OCI-LY7 (cell line): ENCODE measurements around the gene IPPK. TPM values are rescaled to one million over a fixed set of nuclear protein-coding genes. Genes with fewer than 3 reads are reported as not detected.

ENCODE experiments used
- BruUV-seq: library from RNA; stranded (reverse); fragments of 400-500 nt; replicated peaks from 2 replicates; lab custom pipeline; 2021; lab: Mats Ljungman, UMichigan
- CTCF ChIA-PET: fragments of 300-600 bp; sonication (Branson Sonifier 250); formaldehyde crosslinking; loops from one replicate; lab custom pipeline; 2022; ENCODE audit warnings: antibody characterized with exemption; ENCODE audit not compliant: unreplicated experiment; lab: Charles Lee
- POLR2A ChIA-PET: fragments of 300-600 bp; sonication (Branson Sonifier 250); formaldehyde crosslinking; loops from one replicate; lab custom pipeline; 2022; ENCODE audit warnings: antibody characterized with exemption; lab: Charles Lee
- DNase-seq: peaks from one replicate; pipeline ENCODE4 v3.0.0-alpha.2; 2015; ENCODE audit warnings: low spot score
- H2AFZ ChIP-seq: fragments of 200-600 bp; sonication (generic), shearing (Covaris generic); 2 replicates; pipeline ENCODE4 v1.6.1; 2014; ENCODE audit warnings: mild to moderate bottlenecking, antibody characterized with exemption, low read length, moderate library complexity
- H3K27ac ChIP-seq: fragments of 200-600 bp; sonication (generic); 2 replicates; pipeline ENCODE4 v1.5.1; 2014; ENCODE audit warnings: mixed run types, low read depth, mild to moderate bottlenecking, moderate library complexity, low read length, inconsistent platforms; ENCODE audit not compliant: poor library complexity, severe bottlenecking
- H3K36me3 ChIP-seq: fragments of 200-600 bp; sonication (generic); 2 replicates; pipeline ENCODE4 v1.6.1; 2014; ENCODE audit warnings: mild to moderate bottlenecking, antibody characterized with exemption, low read length, moderate library complexity, mixed read lengths; ENCODE audit not compliant: insufficient read depth
- H3K4me1 ChIP-seq: fragments of 200-600 bp; sonication (generic); 2 replicates; pipeline ENCODE4 v1.5.1; 2014; ENCODE audit warnings: mild to moderate bottlenecking, low read length; ENCODE audit not compliant: insufficient read depth, poor library complexity, severe bottlenecking
- H3K4me2 ChIP-seq: fragments of 200-600 bp; sonication (generic); 2 replicates; pipeline ENCODE4 v1.6.1; 2014; ENCODE audit warnings: mild to moderate bottlenecking, low read length
- H3K4me3 ChIP-seq: fragments of 200-600 bp; sonication (generic); 2 replicates; pipeline ENCODE4 v1.5.1; 2014; ENCODE audit warnings: mild to moderate bottlenecking, low read depth, low read length; ENCODE audit not compliant: poor library complexity, severe bottlenecking
- H3K79me2 ChIP-seq: fragments of 200-600 bp; sonication (generic); 2 replicates; pipeline ENCODE4 v1.6.1; 2016; ENCODE audit warnings: low read depth, mild to moderate bottlenecking, low read length, moderate library complexity, mixed read lengths; ENCODE audit not compliant: insufficient read depth
- H3K9me2 ChIP-seq: fragments of 200-600 bp; sonication (generic); 2 replicates; pipeline ENCODE4 v1.6.1; 2016; ENCODE audit warnings: mild to moderate bottlenecking, low read length, mixed read lengths; ENCODE audit not compliant: insufficient read depth
- H3K9me3 ChIP-seq: fragments of 200-600 bp; sonication (generic); 2 replicates; pipeline ENCODE4 v1.6.1; 2014; ENCODE audit warnings: mild to moderate bottlenecking, mixed run types, low read length, mixed read lengths
- H4K20me1 ChIP-seq: fragments of 200-600 bp; sonication (generic); 2 replicates; pipeline ENCODE4 v1.6.1; 2014; ENCODE audit warnings: mild to moderate bottlenecking, antibody characterized with exemption, low read length, moderate library complexity, mixed read lengths; ENCODE audit not compliant: insufficient read depth
- EZH2phosphoT487 ChIP-seq: fragments of 200-600 bp; sonication (generic); IDR thresholded peaks from 2 replicates; pipeline ENCODE4 v1.6.1; 2018; ENCODE audit warnings: low read depth, borderline replicate concordance, mild to moderate bottlenecking, mixed run types, antibody characterized with exemption, low read length, moderate library complexity, mixed read lengths
- intact Hi-C: fragments of 100-400 bp; cut with micrococcal nuclease; formaldehyde crosslinking; loops from one replicate; pipeline ENCODE4 v1.10.0; 2022; ENCODE audit not compliant: unreplicated experiment
- total RNA-seq, 2 experiments: library from RNA; depleted of rRNA in 1 of 2; stranded (reverse); fragments of >200 nt in 1 of 2; shearing (Covaris generic) in 1 of 2; gene quantifications; 2 replicates each; pipeline ENCODE4 v1.2.3, GENCODE V29; 2014 to 2022
- TF ChIP-seq, protein P1 (sequence below): fragments of 200-600 bp; sonication (generic); conservative IDR thresholded peaks from 2 replicates; pipeline ENCODE4 v1.5.1; 2014; ENCODE audit warnings: mild to moderate bottlenecking, antibody characterized with exemption, low read length, moderate library complexity, mixed read lengths

IPPK gene
- total RNA-seq, 2 experiments from 2014 or later: 10.3 to 12.7 TPM

DNA sequence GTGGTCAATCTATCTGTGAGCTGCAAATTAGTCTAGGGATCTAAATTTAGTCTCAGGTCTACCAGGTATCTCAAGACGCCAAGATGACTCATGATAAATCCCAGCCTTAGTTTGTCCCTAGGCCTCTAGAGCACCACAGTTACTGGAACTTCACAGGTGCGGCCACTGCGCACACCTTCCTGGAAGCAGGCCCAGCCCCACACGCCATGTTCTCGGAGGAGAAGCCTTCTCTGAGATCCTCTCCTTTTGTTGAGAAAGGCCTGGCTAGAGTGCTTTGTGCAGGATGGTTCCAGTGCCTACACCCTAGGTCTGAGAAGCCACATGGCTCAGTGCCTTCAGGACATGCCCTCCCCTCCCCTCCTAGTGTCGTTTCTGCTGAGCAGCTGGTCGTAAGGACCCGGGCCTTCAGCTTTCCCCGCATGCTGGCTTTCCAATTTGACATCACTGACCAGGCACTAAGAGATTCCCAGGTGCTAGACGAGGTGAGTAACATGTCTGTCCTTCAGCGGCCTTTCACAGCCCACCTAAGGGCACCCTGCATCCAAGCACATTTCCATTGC lies 51.9 kb downstream of the IPPK start:
- no peak overlapping the region for H3K4me3 ChIP-seq
- H4K20me1 ChIP-seq: no peaks in the 10 kb centered on the region
- peaks cover 70% of the 10 kb centered on the region; the same call in 1 of the 2 replicates for H3K36me3 ChIP-seq
- TF ChIP-seq, protein P1, sequence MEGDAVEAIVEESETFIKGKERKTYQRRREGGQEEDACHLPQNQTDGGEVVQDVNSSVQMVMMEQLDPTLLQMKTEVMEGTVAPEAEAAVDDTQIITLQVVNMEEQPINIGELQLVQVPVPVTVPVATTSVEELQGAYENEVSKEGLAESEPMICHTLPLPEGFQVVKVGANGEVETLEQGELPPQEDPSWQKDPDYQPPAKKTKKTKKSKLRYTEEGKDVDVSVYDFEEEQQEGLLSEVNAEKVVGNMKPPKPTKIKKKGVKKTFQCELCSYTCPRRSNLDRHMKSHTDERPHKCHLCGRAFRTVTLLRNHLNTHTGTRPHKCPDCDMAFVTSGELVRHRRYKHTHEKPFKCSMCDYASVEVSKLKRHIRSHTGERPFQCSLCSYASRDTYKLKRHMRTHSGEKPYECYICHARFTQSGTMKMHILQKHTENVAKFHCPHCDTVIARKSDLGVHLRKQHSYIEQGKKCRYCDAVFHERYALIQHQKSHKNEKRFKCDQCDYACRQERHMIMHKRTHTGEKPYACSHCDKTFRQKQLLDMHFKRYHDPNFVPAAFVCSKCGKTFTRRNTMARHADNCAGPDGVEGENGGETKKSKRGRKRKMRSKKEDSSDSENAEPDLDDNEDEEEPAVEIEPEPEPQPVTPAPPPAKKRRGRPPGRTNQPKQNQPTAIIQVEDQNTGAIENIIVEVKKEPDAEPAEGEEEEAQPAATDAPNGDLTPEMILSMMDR: no peak
- TF ChIP-seq EZH2phosphoT487: no peak
- intact Hi-C loops: no loop called here
- H3K4me2 ChIP-seq: no peak overlapping the region
- H3K4me1 ChIP-seq: no peaks in the 10 kb centered on the region
- CTCF ChIA-PET: no interaction called here
- no peak overlapping the region for H2AFZ ChIP-seq
- BruUV-seq: no TSS peak
- DNase-seq: no peak
- H3K9me3 ChIP-seq: no peaks in the 10 kb centered on the region
- no peaks in the 10 kb centered on the region for H3K9me2 ChIP-seq
- H3K79me2 ChIP-seq: no peaks in the 10 kb centered on the region
- H3K27ac ChIP-seq: no peak overlapping the region
- POLR2A ChIA-PET: no interaction called here

GRCh38 chr9:92617195-92617813 lies 52.6 kb downstream of the IPPK start:
- BruUV-seq: no TSS peak
- POLR2A ChIA-PET: no interaction called here

More at GRCh38 chr9:92617195-92617813, 52.6 kb downstream of the IPPK start:
- CTCF ChIA-PET: no interaction called here
- H3K79me2 ChIP-seq: no peaks in the 10 kb centered on the region
- H3K4me2 ChIP-seq: no peak overlapping the region
- H3K27ac ChIP-seq: no peak overlapping the region
- H3K9me2 ChIP-seq: no peaks in the 10 kb centered on the region
- DNase-seq: no peak
- H3K4me1 ChIP-seq: no peaks in the 10 kb centered on the region
- no peaks in the 10 kb centered on the region for H4K20me1 ChIP-seq
- H3K36me3 ChIP-seq: peaks cover 77% of the 10 kb centered on the region; the same call in 1 of the 2 replicates
- intact Hi-C loops: no loop called here
- no peak overlapping the region for H2AFZ ChIP-seq
- no peak overlapping the region for H3K4me3 ChIP-seq
- no peaks in the 10 kb centered on the region for H3K9me3 ChIP-seq
- no peak for TF ChIP-seq EZH2phosphoT487
- TF ChIP-seq, protein P1: no peak
